Fibroblast of skin of right biceps (primary cell): ENCODE results near the gene GAGE12H.
"Not testable (repeated sequence)": the region's sequence is repeated elsewhere in the genome, so short reads cannot be mapped to it uniquely, and the experiment has no call there.

Source experiments
- DNase-seq: peaks from one replicate; pipeline ENCODE4 v3.0.0-alpha.2; 2013

The GAGE12H gene, protein sequence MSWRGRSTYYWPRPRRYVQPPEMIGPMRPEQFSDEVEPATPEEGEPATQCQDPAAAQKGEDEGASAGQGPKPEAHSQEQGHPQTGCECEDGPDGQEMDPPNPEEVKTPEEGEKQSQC

GRCh38 chrX:49579649-49580048, at the start of gene GAGE12H:
Gene GAGE12H, plus strand, starts transcription at chrX:49579949. Its CDS starts 1,155 bp downstream, at chrX:49581104.
- not testable (repeated sequence) for DNase-seq

GRCh38 chrX:49531877-49532276, 47.9 kb upstream of the GAGE12H start, which contains the start of gene GAGE12C:
Gene GAGE12C, plus strand, starts transcription at chrX:49532177. Its CDS starts 1,155 bp downstream, at chrX:49533332.
- not testable (repeated sequence) for DNase-seq

DNA sequence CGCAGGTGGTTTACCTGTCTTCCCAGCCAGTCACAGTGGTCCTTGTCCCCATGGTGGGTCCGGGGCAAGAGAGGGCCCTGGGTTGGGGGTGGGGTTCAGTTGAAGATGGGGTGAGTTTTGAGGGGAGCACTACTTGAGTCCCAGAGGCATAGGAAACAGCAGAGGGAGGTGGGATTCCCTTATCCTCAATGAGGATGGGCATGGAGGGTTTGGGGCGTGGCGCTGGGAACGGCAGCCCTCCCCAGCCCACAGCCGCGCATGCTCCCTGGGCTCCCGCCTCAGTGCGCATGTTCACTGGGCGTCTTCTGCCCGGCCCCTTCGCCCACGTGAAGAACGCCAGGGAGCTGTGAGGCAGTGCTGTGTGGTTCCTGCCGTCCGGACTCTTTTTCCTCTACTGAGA, 38.3 kb upstream of the GAGE12H start, which contains the start of gene GAGE12D:
TSS of gene GAGE12D (plus strand) at position 301 of the 400 bp plus-strand sequence. CDS start 1,155 bp downstream, outside the sequence.
- not testable (repeated sequence) for DNase-seq

- DNase-seq: not testable (repeated sequence)
Observed at GRCh38 chrX:49550989-49551388, 28.8 kb upstream of the GAGE12H start, which contains the start of gene GAGE12E. Gene GAGE12E, plus strand, starts transcription at chrX:49551289. Its CDS starts 1,155 bp downstream, at chrX:49552444.

- DNase-seq: not testable (repeated sequence)
Observed at GRCh38 chrX:49560542-49560941, 19.2 kb upstream of the GAGE12H start, which contains the start of gene GAGE12F. Gene GAGE12F, plus strand, starts transcription at chrX:49560842. Its CDS starts 1,155 bp downstream, at chrX:49561997.

- not testable (repeated sequence) for DNase-seq
Observed at GRCh38 chrX:49568728-49569127, 11.0 kb upstream of the GAGE12H start.

DNA sequence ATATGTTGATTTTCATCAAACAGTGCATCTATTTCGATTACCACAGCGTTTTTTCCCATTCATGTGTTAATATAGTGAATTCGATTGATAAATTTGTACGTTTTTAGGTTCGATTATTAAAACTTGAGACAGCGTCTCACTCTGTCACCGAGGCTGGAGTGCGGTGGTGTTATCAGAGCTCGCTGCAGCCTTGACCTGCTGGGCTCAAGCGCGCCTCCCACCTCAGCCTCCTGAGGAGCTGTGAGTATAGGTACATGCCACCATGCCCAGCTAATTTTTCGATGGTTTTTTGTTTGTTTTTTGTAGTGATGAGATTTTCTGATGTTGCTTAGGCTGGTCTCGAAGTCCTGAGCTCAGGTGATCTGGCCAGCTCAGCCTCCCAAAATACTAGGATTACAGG, 10.6 kb upstream of the GAGE12H start:
- not testable (repeated sequence) for DNase-seq

DNA sequence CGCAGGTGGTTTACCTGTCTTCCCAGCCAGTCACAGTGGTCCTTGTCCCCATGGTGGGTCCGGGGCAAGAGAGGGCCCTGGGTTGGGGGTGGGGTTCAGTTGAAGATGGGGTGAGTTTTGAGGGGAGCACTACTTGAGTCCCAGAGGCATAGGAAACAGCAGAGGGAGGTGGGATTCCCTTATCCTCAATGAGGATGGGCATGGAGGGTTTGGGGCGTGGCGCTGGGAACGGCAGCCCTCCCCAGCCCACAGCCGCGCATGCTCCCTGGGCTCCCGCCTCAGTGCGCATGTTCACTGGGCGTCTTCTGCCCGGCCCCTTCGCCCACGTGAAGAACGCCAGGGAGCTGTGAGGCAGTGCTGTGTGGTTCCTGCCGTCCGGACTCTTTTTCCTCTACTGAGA, 9.6 kb upstream of the GAGE12H start, which contains the start of gene GAGE12G:
TSS of gene GAGE12G (plus strand) at position 301 of the 400 bp plus-strand sequence. CDS start 1,155 bp downstream, outside the sequence.
- DNase-seq: not testable (repeated sequence)

DNA sequence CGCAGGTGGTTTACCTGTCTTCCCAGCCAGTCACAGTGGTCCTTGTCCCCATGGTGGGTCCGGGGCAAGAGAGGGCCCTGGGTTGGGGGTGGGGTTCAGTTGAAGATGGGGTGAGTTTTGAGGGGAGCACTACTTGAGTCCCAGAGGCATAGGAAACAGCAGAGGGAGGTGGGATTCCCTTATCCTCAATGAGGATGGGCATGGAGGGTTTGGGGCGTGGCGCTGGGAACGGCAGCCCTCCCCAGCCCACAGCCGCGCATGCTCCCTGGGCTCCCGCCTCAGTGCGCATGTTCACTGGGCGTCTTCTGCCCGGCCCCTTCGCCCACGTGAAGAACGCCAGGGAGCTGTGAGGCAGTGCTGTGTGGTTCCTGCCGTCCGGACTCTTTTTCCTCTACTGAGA, 9.4 kb downstream of the GAGE12H start, which contains the start of gene GAGE2A:
TSS of gene GAGE2A (plus strand) at position 301 of the 400 bp plus-strand sequence. CDS start 1,155 bp downstream, outside the sequence.
- not testable (repeated sequence) for DNase-seq

- DNase-seq: not testable (repeated sequence)
Observed at GRCh38 chrX:49589769-49590478, 10.2 kb downstream of the GAGE12H start.

DNA sequence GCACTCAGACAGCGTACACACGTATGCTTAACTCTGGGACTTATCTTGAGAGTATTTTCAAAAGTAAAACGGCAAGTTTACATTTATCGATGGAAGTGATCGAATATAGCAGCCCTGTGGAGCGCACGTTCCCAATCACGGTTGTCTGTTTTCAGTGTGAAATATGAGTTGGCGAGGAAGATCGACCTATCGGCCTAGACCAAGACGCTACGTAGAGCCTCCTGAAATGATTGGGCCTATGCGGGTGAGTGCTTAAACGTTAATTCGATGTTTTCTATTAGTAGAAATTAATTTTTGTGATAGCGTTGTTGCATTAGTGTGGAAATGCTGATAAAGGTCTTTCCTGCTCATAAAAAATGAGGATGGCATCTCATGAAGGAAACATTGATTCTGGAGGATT, 10.7 kb downstream of the GAGE12H start:
- not testable (repeated sequence) for DNase-seq

- DNase-seq: not testable (repeated sequence)
Observed at GRCh38 chrX:49598720-49599119, 19.0 kb downstream of the GAGE12H start, which contains the start of gene GAGE1. Gene GAGE1, plus strand, starts transcription at chrX:49599020. Its CDS starts 1,155 bp downstream, at chrX:49600175.

DNA sequence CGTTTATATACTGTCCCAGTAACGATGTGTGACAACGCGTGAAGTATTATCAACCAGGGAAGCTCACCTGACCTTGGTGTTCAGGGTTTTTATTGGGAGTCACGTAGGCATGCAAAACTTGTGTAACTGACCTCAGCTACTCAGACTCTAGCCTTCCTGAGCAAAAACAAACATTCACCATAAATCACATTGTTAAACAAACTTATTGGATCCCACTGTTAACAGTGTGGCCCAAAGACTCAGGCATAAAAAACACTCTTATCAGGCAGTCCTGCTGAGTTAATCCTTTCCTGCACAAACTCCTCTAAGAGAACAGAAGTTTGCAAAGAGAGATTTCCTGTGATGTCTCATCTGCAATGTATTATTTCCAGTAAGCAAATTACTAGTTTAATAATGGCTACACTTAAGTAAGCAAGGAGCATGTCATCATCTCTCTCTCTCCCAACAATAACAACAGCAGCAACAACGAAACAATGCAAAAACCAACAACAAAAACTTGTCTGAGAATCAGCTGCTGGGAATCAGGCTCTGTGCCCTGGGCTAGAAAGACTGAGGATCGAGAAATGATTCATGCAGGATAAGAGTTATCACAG, 31.1 kb downstream of the GAGE12H start:
- DNase-seq: no peak

GRCh38 chrX:49618574-49618973, 38.8 kb downstream of the GAGE12H start:
- DNase-seq: no peak

GRCh38 chrX:49627086-49627777, 47.5 kb downstream of the GAGE12H start:
- DNase-seq: peak; percentile 6
